ENCODE measurements around the gene CT45A9.
"Not testable (repeated sequence)": the region's sequence is repeated elsewhere in the genome, so short reads cannot be mapped to it uniquely, and the experiment has no call there.

CT45A9 gene, protein sequence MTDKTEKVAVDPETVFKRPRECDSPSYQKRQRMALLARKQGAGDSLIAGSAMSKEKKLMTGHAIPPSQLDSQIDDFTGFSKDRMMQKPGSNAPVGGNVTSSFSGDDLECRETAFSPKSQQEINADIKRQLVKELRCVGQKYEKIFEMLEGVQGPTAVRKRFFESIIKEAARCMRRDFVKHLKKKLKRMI

DNA sequence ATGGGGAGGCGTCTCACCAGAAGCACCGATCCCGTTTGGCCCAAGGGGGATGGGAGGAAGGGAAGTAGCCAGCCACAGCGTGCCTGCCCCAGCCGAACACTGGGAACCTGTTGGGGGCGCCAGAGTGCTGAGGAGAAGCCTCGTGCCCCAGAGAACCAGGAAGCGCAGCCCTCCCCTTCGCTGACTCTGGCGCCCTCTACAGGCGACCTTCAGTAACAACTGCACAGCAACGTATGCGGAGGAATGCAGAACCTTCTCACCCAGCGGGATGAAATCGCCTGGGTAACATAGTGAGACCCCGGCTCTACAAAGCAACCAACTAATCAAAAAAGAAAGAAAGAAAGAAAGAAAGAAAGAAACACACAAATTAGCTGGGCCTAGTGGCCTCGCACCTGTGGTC lies at the start of gene CT45A9:
CT45A9 (minus strand) TSS at position 101 of the 400 bp plus-strand sequence. CDS start 3,751 bp downstream, outside the sequence.
- not testable (repeated sequence) for H3K27ac ChIP-seq

DNA sequence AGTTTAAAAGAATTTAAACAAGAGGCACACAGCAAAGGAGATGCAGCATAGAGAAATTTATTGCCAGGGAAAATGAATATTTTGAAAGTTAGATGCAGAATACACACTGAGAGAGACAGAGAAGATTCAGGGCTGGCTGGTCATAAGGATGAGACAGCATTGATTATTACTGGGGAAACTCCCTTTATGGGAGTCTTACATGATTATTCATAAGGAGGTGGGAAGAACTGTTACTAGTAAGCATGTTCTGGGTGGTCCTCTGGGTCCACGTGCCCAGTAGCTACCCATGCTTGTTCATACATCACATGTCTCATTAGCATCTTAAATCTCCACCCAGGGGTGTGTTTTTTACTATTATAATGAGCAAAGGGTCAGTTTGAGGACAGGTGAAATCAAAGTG lies 48.9 kb upstream of the CT45A9 start:
- H3K27ac ChIP-seq = not testable (repeated sequence)

GRCh38 chrX:135914404-135914803 lies 42.8 kb upstream of the CT45A9 start:
- H3K27ac ChIP-seq = no peak overlapping the region
- no peak for TF ChIP-seq CTCF (conservative IDR thresholded peaks at IDR 0.05)

DNA sequence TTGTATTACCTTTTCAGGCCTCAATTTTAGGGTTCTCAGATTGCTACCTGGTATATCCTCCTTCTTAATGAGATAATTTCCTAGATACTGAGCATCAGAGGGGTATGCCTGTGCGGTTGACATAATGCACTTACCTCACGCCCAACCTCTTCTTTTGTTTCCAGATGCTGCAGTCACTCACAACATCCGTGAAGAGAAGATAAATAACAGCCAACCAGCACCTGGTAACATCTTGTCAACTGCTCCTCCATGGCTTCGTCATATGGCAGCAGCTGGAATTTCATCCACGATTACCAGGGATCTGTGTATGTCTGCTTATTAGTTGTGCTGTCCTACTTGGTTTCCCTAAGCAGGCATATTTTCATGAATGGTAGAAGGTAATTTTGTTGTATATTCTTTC lies 38.6 kb upstream of the CT45A9 start:
- no peak overlapping the region for H3K27ac ChIP-seq
- no peak for TF ChIP-seq CTCF (conservative IDR thresholded peaks at IDR 0.05)

DNA sequence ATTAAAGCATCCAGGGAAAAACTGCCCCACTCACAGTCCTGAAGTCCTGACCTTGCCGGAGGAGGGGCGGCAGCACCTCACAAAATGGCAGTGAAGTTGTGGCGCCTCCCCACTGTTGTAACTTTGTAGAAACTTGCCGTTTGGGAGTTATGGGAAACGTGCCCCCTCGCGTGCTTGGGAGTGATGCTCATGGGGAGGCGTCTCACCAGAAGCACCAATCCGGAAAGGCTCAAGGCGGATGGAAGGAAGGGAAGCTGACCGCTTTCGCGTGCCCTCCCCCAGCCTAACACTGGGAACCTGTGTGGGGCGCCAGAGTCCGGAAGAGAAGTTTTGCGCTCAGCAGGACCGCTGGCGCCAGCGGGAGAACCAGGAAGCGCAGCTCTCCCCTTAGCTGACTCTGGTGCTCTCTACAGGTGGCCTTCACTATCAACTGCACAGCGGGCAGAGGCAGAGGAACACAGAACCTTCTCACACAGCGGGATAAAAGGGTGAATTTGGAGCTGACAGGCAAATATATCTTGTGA lies 21.7 kb upstream of the CT45A9 start, which contains the start of the genes CT45A10 and SAGE1:
CT45A10 (minus strand) TSS at position 151 of the 524 bp plus-strand sequence. CDS start 8,100 bp downstream, outside the sequence.
SAGE1 (plus strand) TSS at position 423 of the 524 bp plus-strand sequence. CDS start 2,527 bp downstream, outside the sequence.
- TF ChIP-seq CTCF (conservative IDR thresholded peaks at IDR 0.05) = no peak
- H3K27ac ChIP-seq = no peak within 1 kb of the TSS

DNA sequence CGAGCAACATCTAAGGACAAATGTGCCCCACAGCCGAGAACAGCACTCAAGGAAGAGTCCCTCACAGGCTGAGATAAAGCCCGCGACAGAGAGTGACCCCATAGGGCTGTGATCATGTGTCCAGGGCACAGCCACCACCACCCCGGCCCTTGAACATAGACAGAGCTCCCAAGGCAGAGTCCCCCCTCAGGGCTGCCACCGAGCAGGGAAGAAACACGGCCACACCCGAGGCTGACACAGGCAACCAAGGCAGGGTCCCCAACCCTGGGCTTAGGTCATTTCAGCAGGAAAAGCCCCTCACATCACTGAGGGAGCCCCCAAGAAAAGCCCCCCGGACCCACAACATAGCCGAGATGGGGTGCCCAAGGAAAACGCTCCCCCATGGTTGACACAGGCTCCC lies 21.2 kb upstream of the CT45A9 start:
- no peak for TF ChIP-seq CTCF (conservative IDR thresholded peaks at IDR 0.05)
- H3K27ac ChIP-seq = no peak overlapping the region

- H3K27ac ChIP-seq = no peak overlapping the region
- TF ChIP-seq CTCF (conservative IDR thresholded peaks at IDR 0.05) = no peak
Observed at GRCh38 chrX:135890087-135890585, 18.5 kb upstream of the CT45A9 start.

DNA sequence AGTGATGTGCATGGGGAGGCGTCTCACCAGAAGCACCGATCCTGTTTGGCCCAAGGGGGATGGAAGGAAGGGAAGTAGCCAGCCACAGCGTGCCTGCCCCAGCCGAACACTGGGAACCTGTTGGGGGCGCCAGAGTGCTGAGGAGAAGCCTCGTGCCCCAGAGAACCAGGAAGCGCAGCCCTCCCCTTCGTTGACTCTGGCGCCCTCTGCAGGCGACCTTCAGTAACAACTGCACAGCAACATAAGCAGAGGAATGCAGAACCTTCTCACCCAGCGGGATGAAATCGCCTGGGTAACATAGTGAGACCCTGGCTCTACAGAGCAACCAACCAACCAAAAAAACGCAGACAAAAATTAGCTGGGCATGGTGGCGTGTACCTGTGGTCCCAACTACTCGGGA lies 17.4 kb upstream of the CT45A9 start:
- not testable (repeated sequence) for H3K27ac ChIP-seq
- peak; percentile 17 for TF ChIP-seq CTCF (conservative IDR thresholded peaks at IDR 0.05)

DNA sequence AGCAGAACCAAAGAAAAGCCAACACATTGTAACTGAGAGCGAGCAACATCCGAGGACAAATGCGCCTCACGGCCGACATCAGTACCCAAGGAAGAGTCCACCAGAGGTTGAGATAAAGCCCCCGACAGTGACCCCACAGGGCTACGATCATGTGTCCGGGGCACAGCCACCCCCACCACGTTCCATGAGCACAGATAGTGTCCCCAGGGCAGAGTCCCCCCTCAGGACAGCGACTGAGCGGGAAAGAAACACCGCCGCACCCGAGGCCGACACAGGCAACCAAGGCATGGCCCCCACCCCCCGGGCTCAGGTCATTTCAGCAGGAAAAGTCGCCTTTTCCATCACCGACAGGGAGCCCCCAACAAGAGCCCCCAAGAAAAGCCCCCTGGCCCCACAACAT lies 16.6 kb upstream of the CT45A9 start:
- not testable (repeated sequence) for H3K27ac ChIP-seq

DNA sequence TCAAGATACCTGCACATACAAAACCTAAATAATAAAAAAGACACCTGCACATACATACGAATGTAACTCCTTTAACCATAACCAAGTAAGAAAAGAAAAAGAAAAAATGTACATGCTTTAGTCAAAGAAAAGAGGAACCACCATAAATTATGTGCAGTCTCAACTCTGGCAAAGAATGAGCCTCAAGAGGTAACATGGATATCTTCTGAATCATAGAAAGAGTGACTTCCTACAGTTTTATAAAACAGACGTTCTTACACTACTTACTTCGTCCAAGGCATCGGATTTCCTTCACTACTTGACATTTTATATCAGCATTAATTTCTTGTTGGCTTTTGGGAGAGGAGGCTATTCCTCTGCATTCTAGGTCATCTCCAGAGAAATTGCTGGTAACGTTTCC lies 11.1 kb upstream of the CT45A9 start:
- not testable (repeated sequence) for H3K27ac ChIP-seq

DNA sequence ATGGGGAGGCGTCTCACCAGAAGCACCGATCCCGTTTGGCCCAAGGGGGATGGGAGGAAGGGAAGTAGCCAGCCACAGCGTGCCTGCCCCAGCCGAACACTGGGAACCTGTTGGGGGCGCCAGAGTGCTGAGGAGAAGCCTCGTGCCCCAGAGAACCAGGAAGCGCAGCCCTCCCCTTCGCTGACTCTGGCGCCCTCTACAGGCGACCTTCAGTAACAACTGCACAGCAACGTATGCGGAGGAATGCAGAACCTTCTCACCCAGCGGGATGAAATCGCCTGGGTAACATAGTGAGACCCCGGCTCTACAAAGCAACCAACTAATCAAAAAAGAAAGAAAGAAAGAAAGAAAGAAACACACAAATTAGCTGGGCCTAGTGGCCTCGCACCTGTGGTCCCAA lies 17.2 kb downstream of the CT45A9 start, which contains the start of gene CT45A8:
CT45A8 (minus strand) TSS at position 101 of the 400 bp plus-strand sequence. CDS start 3,755 bp downstream, outside the sequence.
- H3K27ac ChIP-seq = not testable (repeated sequence)

- H3K27ac ChIP-seq = not testable (repeated sequence)
Observed at GRCh38 chrX:135837180-135837579, 34.4 kb downstream of the CT45A9 start, which contains the start of gene CT45A7. Gene CT45A7 (minus strand): TSS chrX:135837280. CDS start chrX:135833533, 3,747 bp downstream.

- H3K27ac ChIP-seq = not testable (repeated sequence)
Observed at GRCh38 chrX:135819912-135820311, 51.7 kb downstream of the CT45A9 start, which contains the start of gene CT45A2. Gene CT45A2 (minus strand): TSS chrX:135820012. CDS start chrX:135816265, 3,747 bp downstream.
